H1 (cell line): ENCODE results near the gene PDE5A. TPM values are rescaled to one million over a fixed set of nuclear protein-coding genes. Genes with fewer than 3 reads are reported as not detected.

Source experiments
- CTCF ChIA-PET: fragments of 300-600 bp; sonication (Branson Sonifier 250); formaldehyde crosslinking; loops from one replicate; lab custom pipeline; 2021; ENCODE audit not compliant: partially characterized antibody; lab: Charles Lee
- POLR2A ChIA-PET: fragments of 300-600 bp; sonication (Branson Sonifier 250); formaldehyde crosslinking; loops from one replicate; lab custom pipeline; 2021; ENCODE audit warnings: inconsistent platforms; ENCODE audit not compliant: partially characterized antibody; lab: Charles Lee
- DNase-seq, 2 experiments: peaks; one replicate each; pipeline versions ENCODE4 v3.0.0 to v3.0.0-alpha.2; 2010 to 2022; ENCODE audit warnings: low spot score in 2 of 2, low read depth in 1 of 2, mixed read lengths in 1 of 2
- FAIRE-seq: peaks from 2 replicates; lab custom pipeline; 2011; peaks lifted over from hg19 to GRCh38; lab: Jason Lieb, UNC
- H2AFZ ChIP-seq: 2 replicates; pipeline ENCODE4 v1.8.1; 2012; ENCODE audit warnings: low read length, inconsistent platforms
- H2AK5ac ChIP-seq: 2 replicates; pipeline ENCODE4 v1.6.1; 2013; ENCODE audit warnings: low read depth, low read length
- H2BK120ac ChIP-seq: replicated peaks from 2 replicates; pipeline ENCODE3; 2013; ENCODE audit warnings: low read depth, low read length, inconsistent platforms
- H2BK12ac ChIP-seq: 2 replicates; pipeline ENCODE4 v1.6.1; 2013; ENCODE audit warnings: low read depth, low read length
- H2BK15ac ChIP-seq: 2 replicates; pipeline ENCODE4 v1.6.1; 2013; ENCODE audit warnings: low read length
- H2BK20ac ChIP-seq: 2 replicates; pipeline ENCODE4 v1.6.1; 2013; ENCODE audit warnings: low read length
- H2BK5ac ChIP-seq: 2 replicates; pipeline ENCODE4 v1.6.1; 2013; ENCODE audit warnings: low read depth, low read length
- H3K14ac ChIP-seq: 2 replicates; pipeline ENCODE4 v1.6.1; 2013; ENCODE audit warnings: inconsistent platforms; ENCODE audit not compliant: insufficient read length
- H3K18ac ChIP-seq: 2 replicates; pipeline ENCODE4 v1.6.1; 2013; ENCODE audit warnings: low read length; ENCODE audit errors: extremely low read depth
- H3K23ac ChIP-seq: 2 replicates; pipeline ENCODE4 v1.6.1; 2013; ENCODE audit warnings: inconsistent platforms; ENCODE audit not compliant: insufficient read length
- H3K23me2 ChIP-seq: 2 replicates; pipeline ENCODE4 v1.6.1; 2013; ENCODE audit warnings: low read depth, low read length
- H3K27ac ChIP-seq: 2 replicates; pipeline ENCODE4 v1.6.1; 2011; ENCODE audit warnings: low read depth, low read length, inconsistent platforms
- H3K27me3 ChIP-seq, 4 experiments: replicated peaks in 1 of 4; 1 replicate in 1 of 4; 2 replicates in 3 of 4; pipeline versions ENCODE4 v1.6.1 to v1.8.1; 2011 to 2013; ENCODE audit warnings: low read length in 3 of 4, mild to moderate bottlenecking in 3 of 4, inconsistent platforms in 2 of 4, mixed read lengths in 2 of 4, moderate library complexity in 1 of 4; ENCODE audit not compliant: control insufficient read depth in 3 of 4, insufficient read depth in 3 of 4; ENCODE audit errors: extremely low read depth in 1 of 4
- H3K36me3 ChIP-seq, 4 experiments: 2 replicates each; pipeline versions ENCODE4 v1.6.1 to v1.8.1; 2011 to 2013; ENCODE audit warnings: mild to moderate bottlenecking in 4 of 4, low read length in 3 of 4, moderate library complexity in 2 of 4, control low read depth in 1 of 4, inconsistent platforms in 1 of 4; ENCODE audit not compliant: insufficient read depth in 4 of 4, control insufficient read depth in 2 of 4
- H3K4ac ChIP-seq: replicated peaks from 2 replicates; pipeline ENCODE3; 2013; ENCODE audit warnings: low read length, low read depth, mixed read lengths, inconsistent platforms; ENCODE audit not compliant: insufficient read length
- H3K4me1 ChIP-seq, 4 experiments: replicated peaks in 1 of 4; 1 replicate in 1 of 4; 2 replicates in 3 of 4; pipeline versions ENCODE4 v1.6.1 to v1.8.1; 2011 to 2013; ENCODE audit warnings: low read length in 3 of 4, inconsistent platforms in 2 of 4, mixed read lengths in 1 of 4; ENCODE audit not compliant: insufficient read depth in 4 of 4, control insufficient read depth in 3 of 4
- H3K4me2 ChIP-seq, 2 experiments: 2 replicates each; pipeline versions ENCODE4 v1.6.1 to v1.8.1; 2011 to 2013; ENCODE audit warnings: low read depth in 2 of 2, low read length in 2 of 2, control low read depth in 1 of 2, inconsistent platforms in 1 of 2, mild to moderate bottlenecking in 1 of 2; ENCODE audit not compliant: insufficient read depth in 1 of 2
- H3K4me3 ChIP-seq, 4 experiments: fragments of 200-600, 300-600 bp in 1 of 4; sonication (generic), shearing (Covaris generic), sonication (Bioruptor Twin) in 1 of 4; 2 replicates each; pipeline versions ENCODE4 v1.5.1 to v1.8.1; 2011 to 2016; ENCODE audit warnings: low read length in 4 of 4, low read depth in 3 of 4, control low read depth in 2 of 4, inconsistent platforms in 2 of 4, mild to moderate bottlenecking in 2 of 4, mixed read lengths in 1 of 4, moderate library complexity in 1 of 4; ENCODE audit not compliant: insufficient read depth in 2 of 4; ENCODE audit errors: extremely low read depth in 1 of 4
- H3K56ac ChIP-seq: replicated peaks from 2 replicates; pipeline ENCODE3; 2013; ENCODE audit warnings: low read depth, mild to moderate bottlenecking, mixed read lengths, low read length, inconsistent platforms; ENCODE audit not compliant: insufficient read length
- H3K79me1 ChIP-seq: 2 replicates; pipeline ENCODE4 v1.6.1; 2013; ENCODE audit warnings: low read depth, low read length, control low read depth
- H3K79me2 ChIP-seq, 2 experiments: 2 replicates each; pipeline versions ENCODE4 v1.6.1 to v1.8.1; 2012 to 2013; ENCODE audit warnings: low read length in 2 of 2, mild to moderate bottlenecking in 2 of 2, inconsistent platforms in 1 of 2; ENCODE audit not compliant: insufficient read depth in 2 of 2, control insufficient read depth in 1 of 2
- H3K9ac ChIP-seq, 4 experiments: replicated peaks in 1 of 4; 1 replicate in 1 of 4; 2 replicates in 3 of 4; pipeline versions ENCODE4 v1.6.1 to v1.8.1; 2011 to 2013; ENCODE audit warnings: low read depth in 3 of 4, low read length in 3 of 4, control low read depth in 2 of 4, mild to moderate bottlenecking in 2 of 4, moderate library complexity in 2 of 4, inconsistent platforms in 1 of 4; ENCODE audit errors: extremely low read depth in 1 of 4
- H3K9me3 ChIP-seq, 2 experiments: 2 replicates each; pipeline versions ENCODE4 v1.6.1 to v1.8.1; 2012 to 2013; ENCODE audit warnings: mild to moderate bottlenecking in 2 of 2, moderate library complexity in 2 of 2, control low read depth in 1 of 2, inconsistent platforms in 1 of 2, low read depth in 1 of 2, low read length in 1 of 2, mixed read lengths in 1 of 2; ENCODE audit not compliant: insufficient read depth in 2 of 2
- H4K20me1 ChIP-seq, 2 experiments: replicated peaks in 1 of 2; 2 replicates each; pipeline versions ENCODE3 to v1.8.1; 2011 to 2013; ENCODE audit warnings: inconsistent platforms in 2 of 2, low read length in 2 of 2, mild to moderate bottlenecking in 1 of 2; ENCODE audit not compliant: insufficient read depth in 2 of 2, control insufficient read depth in 1 of 2
- H4K5ac ChIP-seq: 2 replicates; pipeline ENCODE4 v1.6.1; 2013; ENCODE audit warnings: low read length, low read depth, mixed read lengths, inconsistent platforms; ENCODE audit not compliant: insufficient read length
- H4K8ac ChIP-seq: 2 replicates; pipeline ENCODE4 v1.8.0; 2013; ENCODE audit warnings: mild to moderate bottlenecking, moderate library complexity, low read length, inconsistent platforms; ENCODE audit not compliant: insufficient read depth; ENCODE audit errors: extremely low read depth
- H4K91ac ChIP-seq: replicated peaks from 2 replicates; pipeline ENCODE3; 2013; ENCODE audit warnings: low read length, mixed read lengths, inconsistent platforms; ENCODE audit not compliant: insufficient read length
- USF2 ChIP-seq: IDR thresholded peaks from 2 replicates; pipeline ENCODE4 v1.6.1; 2011; ENCODE audit warnings: low read length, improper control_type of control experiment
- WGBS, 2 experiments: shearing (Covaris generic) in 1 of 2; methylation state at CpG; one replicate each; pipeline versions ENCODE4 v1.1.6 to v1.1.7; 2013 to 2015; ENCODE audit warnings: low lambda C conversion rate in 2 of 2, mixed read lengths in 2 of 2, inconsistent platforms in 1 of 2, low coverage in 1 of 2, missing lambda C conversion rate in 1 of 2; ENCODE audit not compliant: insufficient replicate concordance in 2 of 2, insufficient coverage in 1 of 2, insufficient read length in 1 of 2; ENCODE audit errors: extremely low coverage in 1 of 2, missing lambda C conversion rate in 1 of 2; 5-methylcytosine and 5-hydroxymethylcytosine counted together
- polyA plus RNA-seq, 7 experiments: library from polyadenylated mRNA; depleted of rRNA in 3 of 7; stranded (reverse) in 5 of 7; unstranded in 2 of 7; fragments of >200 nt in 5 of 7; fragments of 200-250 nt in 2 of 7; gene quantifications; 1 replicate in 5 of 7; 2 replicates in 1 of 7; 4 replicates in 1 of 7; pipeline versions ENCODE4 v1.2.1 to v1.2.3, GENCODE V29; 2011 to 2013; ENCODE audit warnings: missing spikeins in 2 of 7, mixed read lengths in 2 of 7
- total RNA-seq: library from RNA; stranded (reverse); fragmentation: NEBNext Ultra II Directional; extraction: Animal tissue kit (Norgen Biotek cat#: 25700); gene quantifications from 2 replicates; pipeline ENCODE4 v1.2.1, GENCODE V29; 2021

PDE5A gene
- total and polyA plus RNA-seq, 2 of the 8 experiments (the other 6 are each of a cell fraction or from before 2014, with no cell fraction given): 5.6 to 32.4 TPM

GRCh38 chr4:119479180-119479808 lies 149.3 kb downstream of the PDE5A start:
- Histone ChIP-seq H4K5ac (no peak overlapping the region), H3K23ac (no peak overlapping the region), H3K4me3 (no peak overlapping the region), H3K4me1 (no peaks in the 10 kb centered on the region), H3K14ac (no peak overlapping the region), H2BK12ac (no peak overlapping the region), H2BK120ac (no peak overlapping the region), H2AFZ (no peak overlapping the region), H3K79me2 (no peaks in the 10 kb centered on the region), H2AK5ac (no peak overlapping the region), H3K27me3 (no peaks in the 10 kb centered on the region), H3K18ac (no peak overlapping the region), H2BK15ac (no peak overlapping the region), H3K79me1 (no peaks in the 10 kb centered on the region), H3K4ac (no peak overlapping the region), H2BK5ac (no peak overlapping the region), H3K23me2 (no peaks in the 10 kb centered on the region), H4K20me1 (no peaks in the 10 kb centered on the region), H3K9ac (no peak overlapping the region), H2BK20ac (no peak overlapping the region), H4K91ac (no peak overlapping the region), H4K8ac (no peak overlapping the region), H3K27ac (no peak overlapping the region), H3K4me2 (no peak overlapping the region), H3K56ac (no peak overlapping the region), H3K36me3 (peaks cover 2 to 45% (median 18%) of the 10 kb centered on the region in 4 experiments; a peak in 6 of 8 replicates), H3K9me3 (peaks cover 9 to 18% of the 10 kb centered on the region in 2 experiments; a peak in 3 of 4 replicates)
- DNase-seq (no peak), FAIRE-seq (no peak)
- CTCF ChIA-PET: no interaction called here
- TF ChIP-seq USF2: no peak
- 97% methylated on average over 2 of the region's 2 CpGs; no CpG with 5 or more reads in 1 of the 2 experiments for WGBS, 2 experiments
- POLR2A ChIA-PET: no interaction called here
